ENCODE data around the gene NMNAT2. TPM values are rescaled to one million over a fixed set of nuclear protein-coding genes. Genes with fewer than 3 reads are reported as not detected.

Gene NMNAT2
- total and polyA plus RNA-seq, 2 of the 4 experiments (the other 2 are of a cell fraction), result 0.36 to 2.4 TPM

GRCh38 chr1:183233113-183233512 lies 185.1 kb downstream of the NMNAT2 start (continued):
- no peak for TF ChIP-seq CHD1 (IDR thresholded peaks at IDR 0.05; ENCODE audit: low read depth, low read length)
- no peak for TF ChIP-seq RFX5 (IDR thresholded peaks at IDR 0.05; ENCODE audit: low read depth, low read length)
- TF ChIP-seq USF2 (IDR thresholded peaks at IDR 0.05; ENCODE audit: low read depth, low read length), result no peak
- TF ChIP-seq RCOR1 (IDR thresholded peaks at IDR 0.05; ENCODE audit: insufficient replicate concordance, low read length), result no peak
- TF ChIP-seq MAFK (IDR thresholded peaks at IDR 0.05; ENCODE audit: low read depth, low read length), result no peak

GRCh38 chr1:183231545-183231944 lies 186.6 kb downstream of the NMNAT2 start:
- Histone ChIP-seq H3K18ac (ENCODE audit: low read depth, low read length) (no peak overlapping the region), H4K20me1 (ENCODE audit: insufficient read depth, low read length) (no peaks in the 10 kb centered on the region), H4K8ac (ENCODE audit: low read depth in 2 of 2, low read length in 2 of 2) (no peak overlapping the region), H4K5ac (ENCODE audit: low read depth, low read length) (no peak overlapping the region), H3K4ac (ENCODE audit: low read depth, low read length) (no peak overlapping the region), H3K9me1 (ENCODE audit: insufficient read depth, low read length) (peaks cover 8% of the 10 kb centered on the region), H3K4me1 (ENCODE audit: control insufficient read depth, insufficient read depth, low read length) (peaks cover 9% of the 10 kb centered on the region), H3K56ac (ENCODE audit: extremely low read depth, insufficient read depth, low read length) (no peak overlapping the region), H2BK5ac (ENCODE audit: low read depth, low read length, poor library complexity, severe bottlenecking) (no peak overlapping the region), H4K91ac (ENCODE audit: insufficient read depth, low read depth, low read length) (no peak overlapping the region), H3K27ac (ENCODE audit: insufficient read depth, low read length) (no peak overlapping the region), H3K4me2 (ENCODE audit: low read depth, low read length) (no peak overlapping the region), H3K36me3 (ENCODE audit: control insufficient read depth, insufficient read depth, low read length) (no peaks in the 10 kb centered on the region), H3K14ac (replicated peaks; ENCODE audit: low read depth, low read length) (no peak overlapping the region), H2BK20ac (ENCODE audit: low read depth, low read length) (no peak overlapping the region), H2AFZ (replicated peaks; ENCODE audit: low read length, poor library complexity) (no peak overlapping the region), H3K4me3 (ENCODE audit: insufficient read depth, low read depth, low read length) (no peak overlapping the region), H3K79me1 (ENCODE audit: low read depth in 1 of 2, low read length in 2 of 2) (no peaks in the 10 kb centered on the region; a peak in 1 of 4 replicates), H2AK5ac (ENCODE audit: low read depth, low read length) (no peak overlapping the region), H3K23ac (ENCODE audit: low read depth, low read length) (no peak overlapping the region), H2BK15ac (ENCODE audit: low read depth, low read length) (no peak overlapping the region), H2BK120ac (ENCODE audit: low read depth, low read length) (no peak overlapping the region), H2AK9ac (replicated peaks; ENCODE audit: low read depth, low read length, poor library complexity) (no peak overlapping the region), H3K9ac (ENCODE audit: low read depth, low read length) (no peak overlapping the region), H3K9me3 (ENCODE audit: control insufficient read depth, insufficient read depth, low read length) (no peaks in the 10 kb centered on the region), H3K27me3 (ENCODE audit: control insufficient read depth, insufficient read depth, low read length) (no peaks in the 10 kb centered on the region)
- ChIA-PET CTCF (no interaction called here), POLR2A (ENCODE audit: unreplicated experiment) (no interaction called here)
- intact Hi-C loops (cut with micrococcal nuclease), result no loop called here
- no CpG with 5 or more reads among the region's 1 CpG for WGBS, 2 experiments (ENCODE audit: extremely low coverage in 2 of 2, insufficient read length in 1 of 2)
- dilution Hi-C loops (cut with HindIII; ENCODE audit: low sequenced_read_pairs, unreplicated experiment), result no loop called here
- DNase-seq (no peak), ATAC-seq (ENCODE audit: low read depth) (no peak)
- BruUV-seq (replicated peaks), result no TSS peak
- in situ Hi-C loops (cut with MboI; ENCODE audit: low sequenced_read_pairs), result loop anchor here (10.0 to 25.0 kb wide), 2 partner anchors 207 to 269 kb away; partner anchors contain the start of genes LAMC1 and SHCBP1L
- no peak for TF ChIP-seq SMC3 (IDR thresholded peaks at IDR 0.05; ENCODE audit: low read depth, low read length)
- no peak for TF ChIP-seq MAZ (IDR thresholded peaks at IDR 0.05; ENCODE audit: borderline replicate concordance, low read depth, low read length)
- TF ChIP-seq POLR2A (IDR thresholded peaks at IDR 0.05; ENCODE audit: low read depth, low read length), result no peak
- no peak for TF ChIP-seq RFX5 (IDR thresholded peaks at IDR 0.05; ENCODE audit: low read depth, low read length)
- TF ChIP-seq ELK1 (IDR thresholded peaks at IDR 0.05; ENCODE audit: borderline replicate concordance, low read depth, low read length), result no peak
- TF ChIP-seq FOS (IDR thresholded peaks at IDR 0.05; ENCODE audit: low read depth, low read length), result no peak
- no peak for TF ChIP-seq BHLHE40 (IDR thresholded peaks at IDR 0.05; ENCODE audit: low read depth, low read length)
- no peak for TF ChIP-seq CTCF (conservative IDR thresholded peaks at IDR 0.05; ENCODE audit: low read depth, low read length)
- TF ChIP-seq RAD21 (IDR thresholded peaks at IDR 0.05; ENCODE audit: low read length), result no peak
- no peak for TF ChIP-seq USF2 (IDR thresholded peaks at IDR 0.05; ENCODE audit: low read depth, low read length)

All from IMR-90 (cell line).